Retinal pigment epithelial cell (primary cell): Measurements from ENCODE around the gene TTC32.

ENCODE experiments used
- DNase-seq: peaks from one replicate; pipeline ENCODE4 v3.0.0-alpha.2; 2010; ENCODE audit warnings: low read depth
- H3K4me3 ChIP-seq: 2 replicates; pipeline ENCODE4 v1.5.1; 2011; ENCODE audit warnings: mild to moderate bottlenecking, low read length, control low read depth, moderate library complexity
- TF ChIP-seq, protein P1 (sequence below): conservative IDR thresholded peaks from 2 replicates; pipeline ENCODE4 v1.5.1; 2011; ENCODE audit warnings: low read depth, low read length, control low read depth, inconsistent platforms

TTC32 gene

DNA sequence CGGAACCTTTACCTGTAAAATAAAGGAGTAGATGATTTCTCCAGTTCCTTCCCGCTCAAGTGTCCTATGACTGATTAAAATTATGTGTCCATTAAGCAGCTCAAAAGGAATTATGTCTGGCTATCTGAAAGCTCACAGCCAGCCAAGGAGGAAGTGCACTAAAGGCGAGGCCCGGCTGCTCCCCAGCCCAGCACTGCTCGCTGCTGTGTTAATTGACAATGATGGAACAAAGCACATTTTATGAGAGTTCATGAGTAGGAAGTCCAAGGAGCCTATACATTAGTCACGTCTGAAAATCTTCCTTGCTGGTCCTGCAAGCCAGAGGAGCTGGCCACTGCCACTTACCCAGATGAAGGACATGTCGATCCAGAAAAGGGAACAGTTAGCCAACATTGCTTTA, 14.3 kb downstream of the TTC32 start:
- TF ChIP-seq, protein P1, sequence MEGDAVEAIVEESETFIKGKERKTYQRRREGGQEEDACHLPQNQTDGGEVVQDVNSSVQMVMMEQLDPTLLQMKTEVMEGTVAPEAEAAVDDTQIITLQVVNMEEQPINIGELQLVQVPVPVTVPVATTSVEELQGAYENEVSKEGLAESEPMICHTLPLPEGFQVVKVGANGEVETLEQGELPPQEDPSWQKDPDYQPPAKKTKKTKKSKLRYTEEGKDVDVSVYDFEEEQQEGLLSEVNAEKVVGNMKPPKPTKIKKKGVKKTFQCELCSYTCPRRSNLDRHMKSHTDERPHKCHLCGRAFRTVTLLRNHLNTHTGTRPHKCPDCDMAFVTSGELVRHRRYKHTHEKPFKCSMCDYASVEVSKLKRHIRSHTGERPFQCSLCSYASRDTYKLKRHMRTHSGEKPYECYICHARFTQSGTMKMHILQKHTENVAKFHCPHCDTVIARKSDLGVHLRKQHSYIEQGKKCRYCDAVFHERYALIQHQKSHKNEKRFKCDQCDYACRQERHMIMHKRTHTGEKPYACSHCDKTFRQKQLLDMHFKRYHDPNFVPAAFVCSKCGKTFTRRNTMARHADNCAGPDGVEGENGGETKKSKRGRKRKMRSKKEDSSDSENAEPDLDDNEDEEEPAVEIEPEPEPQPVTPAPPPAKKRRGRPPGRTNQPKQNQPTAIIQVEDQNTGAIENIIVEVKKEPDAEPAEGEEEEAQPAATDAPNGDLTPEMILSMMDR: no peak
- DNase-seq: no peak

DNA sequence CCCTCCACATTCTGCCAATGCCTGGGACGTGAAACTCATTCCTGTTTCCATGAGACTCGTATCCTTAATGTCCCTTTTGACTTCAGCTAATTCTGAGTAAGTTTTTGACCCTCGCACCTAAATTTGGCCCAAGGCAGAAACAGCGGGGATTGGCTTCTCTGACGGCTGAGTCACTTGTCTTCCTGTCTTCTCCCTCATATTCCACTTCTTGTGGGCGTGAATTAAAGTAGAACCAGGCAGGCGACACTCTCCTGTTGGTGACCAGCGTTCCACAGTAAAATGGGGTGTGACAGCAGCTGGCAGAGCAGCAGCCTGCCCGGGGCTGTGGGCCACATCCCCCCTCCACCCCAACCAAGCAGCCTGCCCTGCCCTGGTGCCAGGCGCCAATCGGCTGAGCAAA, 15.5 kb downstream of the TTC32 start:
- H3K4me3 ChIP-seq: no peak overlapping the region
- DNase-seq: no peak
- TF ChIP-seq, protein P1: no peak

More for the DNA sequence above, 14.3 kb downstream of the TTC32 start:
- H3K4me3 ChIP-seq: no peak overlapping the region

DNA sequence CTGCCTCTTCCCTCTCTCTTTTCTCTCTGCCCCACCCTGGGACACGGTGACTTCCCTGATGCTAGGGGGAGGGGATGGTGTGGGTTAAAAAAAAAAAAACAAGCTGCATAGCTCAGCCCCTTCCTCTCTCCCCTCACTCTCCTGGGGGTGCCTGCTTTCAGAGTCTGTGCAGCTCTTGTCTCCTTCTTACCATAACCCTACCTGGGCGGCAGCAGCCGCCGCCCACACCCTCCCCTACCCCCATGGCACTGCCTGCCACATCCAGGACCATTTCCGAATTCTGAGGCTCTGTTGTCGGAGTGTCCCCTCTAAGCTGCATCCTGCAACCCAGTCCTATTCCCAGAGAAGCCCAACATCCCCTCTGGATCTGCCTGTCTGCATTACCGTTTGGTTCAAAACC, 16.0 kb downstream of the TTC32 start:
- TF ChIP-seq, protein P1: no peak
- H3K4me3 ChIP-seq: no peak overlapping the region
- no peak for DNase-seq

DNA sequence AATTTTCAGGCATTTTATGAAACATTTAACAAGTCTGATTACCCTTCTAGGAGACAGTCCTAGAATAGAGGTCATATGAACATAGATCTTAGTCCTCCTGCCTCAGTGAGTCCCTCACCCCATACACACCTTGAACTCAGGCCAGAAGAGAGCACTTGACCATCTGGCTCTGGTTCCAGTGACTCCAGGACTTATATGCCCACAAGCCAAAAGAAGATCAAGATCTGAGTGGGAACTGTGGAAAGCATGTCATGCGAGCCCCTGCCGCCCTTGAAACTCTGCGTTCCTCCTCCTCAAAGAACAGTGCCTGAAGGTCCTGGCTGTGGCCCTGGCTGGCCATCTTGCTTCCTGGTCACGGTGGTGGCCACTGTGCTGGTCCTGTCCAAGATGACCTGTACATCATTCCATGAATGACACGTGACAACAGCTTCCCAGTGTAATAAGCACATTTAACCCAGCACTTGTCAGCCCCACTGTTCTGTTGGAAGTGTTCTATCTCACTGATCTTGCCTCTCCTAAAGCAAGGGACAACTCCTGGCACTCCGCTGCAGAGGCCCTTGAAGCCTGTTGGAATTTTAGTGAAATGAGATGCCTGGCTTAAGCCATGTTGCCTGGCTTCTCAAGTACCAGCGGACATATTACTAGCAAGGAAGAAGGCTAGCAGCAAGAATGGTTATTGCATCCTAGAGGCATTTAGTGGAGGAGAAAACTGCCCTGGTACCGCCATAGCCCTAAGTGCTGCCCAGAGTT, 17.6 kb downstream of the TTC32 start:
- H3K4me3 ChIP-seq: no peak overlapping the region
- TF ChIP-seq, protein P1: no peak
- DNase-seq: no peak

DNA sequence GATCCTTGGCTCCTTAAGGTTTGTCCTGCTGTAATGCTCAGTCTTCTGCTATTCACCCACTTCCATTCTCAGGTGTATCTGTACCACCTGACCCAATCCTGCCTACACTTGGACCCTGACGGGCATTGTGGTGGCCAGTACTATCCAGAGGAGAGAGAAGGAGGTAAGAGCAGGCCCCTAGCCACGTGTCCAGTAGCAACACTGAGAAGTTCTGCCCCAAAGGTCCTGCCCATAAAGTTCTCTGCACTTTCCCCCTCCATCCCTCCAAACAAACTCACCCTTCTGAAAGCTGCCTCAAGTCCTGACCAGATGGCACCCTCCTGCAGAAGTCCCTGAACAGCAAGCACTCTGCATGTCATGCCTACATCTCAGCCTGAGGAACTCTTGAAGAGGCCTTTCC, 18.3 kb downstream of the TTC32 start:
- DNase-seq: no peak
- no peak overlapping the region for H3K4me3 ChIP-seq
- TF ChIP-seq, protein P1: no peak

DNA sequence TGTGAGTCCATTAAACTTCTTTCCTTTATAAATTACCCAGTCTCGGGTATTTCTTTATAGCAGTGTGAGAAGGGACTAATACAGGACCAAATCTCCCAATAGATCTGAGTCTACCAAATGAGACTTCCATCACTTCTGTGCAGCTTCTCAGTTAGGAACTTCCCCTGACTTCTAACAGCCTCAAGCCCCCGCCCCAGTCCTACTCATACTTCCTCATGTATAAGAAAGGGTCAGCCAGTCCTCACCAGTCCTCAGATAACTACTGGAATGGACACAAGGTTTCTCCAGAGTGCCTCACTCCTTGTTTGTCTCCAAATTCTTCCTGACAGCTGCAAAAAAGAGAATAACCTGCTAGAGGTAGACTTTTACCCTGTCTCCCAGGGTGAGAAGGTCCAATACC, 19.5 kb downstream of the TTC32 start:
- no peak for DNase-seq
- no peak overlapping the region for H3K4me3 ChIP-seq
- TF ChIP-seq, protein P1: no peak

DNA sequence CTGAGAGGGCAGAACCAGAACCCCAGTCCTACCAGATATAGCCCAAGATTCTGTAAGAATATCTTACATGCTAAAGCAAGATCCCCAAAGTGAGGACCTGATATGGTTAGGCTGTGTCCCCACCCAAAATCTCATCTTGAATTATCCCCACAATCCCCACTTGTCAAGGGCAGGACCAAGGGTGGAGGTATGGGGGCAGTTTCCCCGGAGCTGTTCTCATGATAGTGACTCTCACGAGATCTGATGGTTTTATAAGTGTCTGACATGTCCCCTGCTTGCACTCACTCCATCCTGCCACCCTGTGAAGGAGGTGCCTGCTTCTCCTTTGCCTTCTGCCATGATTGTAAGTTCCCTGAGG, 19.9 kb downstream of the TTC32 start:
- TF ChIP-seq, protein P1: no peak
- no peak for DNase-seq
- H3K4me3 ChIP-seq: no peak overlapping the region
